Body of pancreas (tissue), 4 donors: ENCODE results near the gene SMYD4.

Experiments used
- CTCF ChIP-seq, 7 experiments: fragments of 450-650 bp in 4 of 7; fragments of 200-600 bp in 3 of 7; sonication (generic) in 3 of 7; IDR thresholded peaks; one replicate each; pipeline ENCODE4 v1.5.1; 2016 to 2019; ENCODE audit warnings: antibody characterized with exemption in 7 of 7
- POLR2A ChIP-seq, 3 donors: fragments of 450-650 bp; IDR thresholded peaks; one replicate each; pipeline ENCODE4 v1.6.1; 2016; ENCODE audit warnings: antibody characterized with exemption in 3 of 3, mild to moderate bottlenecking in 2 of 3

GRCh38 chr17:1868090-1868489, 38.4 kb upstream of the SMYD4 start:
- TF ChIP-seq CTCF (IDR thresholded peaks at IDR 0.05) (no peak), POLR2A (IDR thresholded peaks at IDR 0.05) (no peak)
